HG03280 (cell line): ENCODE results near the gene LIPT2.

Source experiments
- ATAC-seq: cut with Tn5 transposase; IDR thresholded peaks from one replicate; pipeline ENCODE4 v1.9.1; 2021; ENCODE audit warnings: mild to moderate bottlenecking, moderate library complexity; ENCODE audit not compliant: unreplicated experiment

Gene LIPT2

DNA sequence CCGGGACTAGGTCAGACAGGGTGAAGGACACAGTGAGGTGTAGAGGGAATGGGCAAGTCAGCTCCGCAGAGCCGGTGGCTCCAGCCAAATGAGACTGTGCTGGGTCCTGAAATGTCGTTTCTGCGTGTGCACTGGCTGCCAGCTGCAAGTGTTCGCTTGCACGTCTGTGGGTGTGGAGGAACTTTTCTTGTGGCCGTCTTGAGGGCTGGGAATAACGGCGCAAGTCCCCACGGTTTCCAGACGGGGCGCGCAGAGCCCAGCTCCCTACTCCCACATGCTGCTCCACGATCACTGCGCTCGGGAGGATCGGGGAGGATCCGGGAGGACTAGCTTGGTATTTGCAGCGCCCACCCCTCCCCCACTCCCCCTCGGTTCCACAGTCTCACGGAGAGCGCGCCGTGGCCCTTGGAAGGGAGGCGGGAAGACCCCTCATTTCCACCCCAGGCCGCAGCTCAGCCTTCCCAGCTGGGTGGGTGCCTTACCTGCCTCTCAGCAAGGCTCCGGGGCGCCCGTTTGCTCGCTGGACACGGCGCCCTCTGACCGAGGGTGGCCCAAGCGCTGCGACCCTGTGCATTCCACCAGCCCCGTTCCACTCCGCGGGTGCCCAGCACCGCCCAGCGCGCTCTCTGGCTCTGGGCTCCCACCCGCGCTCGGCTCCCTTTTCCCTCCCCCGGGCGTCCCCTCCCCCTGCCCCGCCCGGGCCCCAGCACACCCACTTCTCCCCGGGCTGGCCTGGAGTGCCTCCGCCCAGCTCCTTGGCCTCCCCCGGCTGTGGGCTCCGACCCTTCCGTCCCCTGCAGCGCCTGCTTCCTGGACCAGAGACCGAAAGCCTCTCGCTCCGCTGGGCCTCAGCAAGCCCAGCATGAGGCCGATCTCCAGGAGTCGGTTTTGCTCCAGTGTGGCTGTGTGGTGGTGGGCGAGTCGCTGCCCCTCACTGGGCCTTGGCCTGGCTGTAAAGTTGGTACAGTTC is 26.3 kb downstream of the LIPT2 start, which contains the start of gene KCNE3:
TSS of gene KCNE3 (minus strand) at position 634 of the 970 bp plus-strand sequence. CDS start 9,986 bp downstream, outside the sequence.
- no peak for ATAC-seq

DNA sequence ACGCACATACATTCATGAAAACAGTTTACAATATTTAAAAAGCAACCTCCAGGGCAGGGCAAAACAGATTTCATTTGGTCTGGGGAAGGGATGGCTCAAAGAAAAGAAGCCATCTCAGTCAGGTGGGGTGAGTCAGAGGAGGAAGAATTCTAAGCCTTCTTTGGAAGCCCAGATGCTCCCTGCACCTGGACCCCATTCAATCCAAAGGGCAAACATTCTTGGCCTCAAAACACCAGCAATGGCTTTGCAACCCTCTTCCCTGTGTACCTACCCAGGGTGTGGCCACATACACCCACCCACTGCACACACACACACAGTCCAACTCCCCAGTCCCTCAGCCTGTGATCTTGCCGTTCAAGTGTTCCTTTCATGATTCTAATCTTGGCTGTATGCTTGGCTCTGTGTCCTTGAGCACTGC is 28.2 kb downstream of the LIPT2 start:
- no peak for ATAC-seq

DNA sequence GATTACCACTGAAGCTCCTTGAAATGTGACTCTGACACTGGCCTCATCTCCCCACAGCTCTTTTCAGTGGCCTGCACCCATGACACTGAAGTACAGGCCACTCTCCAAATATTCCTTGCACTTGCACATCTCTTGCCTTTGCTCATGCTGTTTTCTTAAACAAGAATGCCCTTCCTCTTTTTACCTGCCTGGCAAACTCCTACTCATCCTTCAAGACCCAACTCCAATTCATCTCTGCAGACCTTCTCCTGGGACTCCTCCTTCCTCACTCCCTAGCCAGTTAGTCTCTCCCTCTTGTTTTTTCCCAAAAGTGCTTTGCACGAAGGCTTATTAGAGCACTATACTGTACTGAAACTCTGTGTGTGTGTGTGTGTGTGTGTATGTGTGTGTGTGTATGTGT is 28.8 kb downstream of the LIPT2 start:
- no peak for ATAC-seq

DNA sequence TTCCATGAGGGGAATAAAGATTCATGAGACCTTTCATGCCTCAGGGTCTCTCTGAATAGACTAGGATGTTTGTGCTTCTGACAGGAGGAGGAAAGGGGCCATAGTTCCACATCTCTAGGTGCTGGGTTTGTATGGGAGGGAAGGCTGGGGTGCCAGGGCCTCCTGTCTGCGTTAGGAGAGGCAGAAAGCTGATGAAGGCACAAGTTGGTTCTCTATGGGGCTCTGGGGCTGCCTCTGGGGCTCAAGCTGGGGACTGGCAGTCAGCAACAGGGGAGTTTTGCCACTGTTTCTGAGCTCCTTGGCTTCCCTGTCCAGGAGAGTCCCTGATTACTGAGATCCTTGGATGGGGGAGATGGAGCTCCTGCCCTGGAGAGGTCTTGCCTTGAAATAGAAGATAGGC is 30.3 kb downstream of the LIPT2 start:
- ATAC-seq: no peak

DNA sequence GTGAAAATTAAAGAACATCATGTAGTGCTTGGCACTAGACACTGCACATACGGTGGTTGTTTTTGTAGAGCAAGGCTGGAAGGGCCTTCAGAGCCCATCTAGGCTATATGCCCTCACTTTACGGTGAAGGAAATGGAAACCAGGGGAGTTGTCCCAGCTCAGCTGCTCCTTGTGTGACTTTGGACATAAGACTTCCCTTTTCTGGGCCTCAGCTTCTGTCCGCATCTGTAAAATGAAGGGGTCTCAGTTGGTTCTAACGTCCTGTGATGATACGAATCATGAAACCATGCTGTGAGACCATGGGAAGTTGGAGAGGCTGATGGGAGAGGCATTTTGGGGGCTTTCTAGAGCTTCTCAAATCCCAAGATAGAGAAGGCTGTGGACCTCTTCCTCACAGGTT is 30.9 kb downstream of the LIPT2 start:
- no peak for ATAC-seq

GRCh38 chr11:74462009-74462408 is 31.5 kb downstream of the LIPT2 start:
- no peak for ATAC-seq

GRCh38 chr11:74460481-74461154 is 32.9 kb downstream of the LIPT2 start:
- ATAC-seq: no peak

GRCh38 chr11:74460065-74460464 is 33.5 kb downstream of the LIPT2 start:
- no peak for ATAC-seq

GRCh38 chr11:74459584-74459983 is 33.9 kb downstream of the LIPT2 start:
- no peak for ATAC-seq

DNA sequence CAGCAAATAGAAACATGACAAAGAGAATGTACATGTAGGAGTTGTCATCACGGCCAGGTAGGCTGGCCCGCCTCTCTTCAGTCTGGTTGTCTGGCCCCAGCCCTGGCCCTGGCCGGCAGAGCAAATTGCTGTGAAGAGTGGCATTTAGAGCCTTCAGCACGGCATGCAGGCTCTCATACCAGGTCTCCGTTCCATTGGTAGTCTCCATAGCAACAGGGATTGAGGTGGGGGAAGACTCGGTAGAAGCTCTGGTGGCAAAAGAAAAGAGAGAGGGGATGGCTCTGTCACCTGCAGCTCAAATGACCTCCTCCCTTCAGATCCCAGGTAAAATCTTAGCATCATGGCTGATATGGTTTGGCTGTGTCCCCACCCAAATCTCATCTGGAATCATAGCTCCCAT is 36.2 kb downstream of the LIPT2 start:
- ATAC-seq: no peak

DNA sequence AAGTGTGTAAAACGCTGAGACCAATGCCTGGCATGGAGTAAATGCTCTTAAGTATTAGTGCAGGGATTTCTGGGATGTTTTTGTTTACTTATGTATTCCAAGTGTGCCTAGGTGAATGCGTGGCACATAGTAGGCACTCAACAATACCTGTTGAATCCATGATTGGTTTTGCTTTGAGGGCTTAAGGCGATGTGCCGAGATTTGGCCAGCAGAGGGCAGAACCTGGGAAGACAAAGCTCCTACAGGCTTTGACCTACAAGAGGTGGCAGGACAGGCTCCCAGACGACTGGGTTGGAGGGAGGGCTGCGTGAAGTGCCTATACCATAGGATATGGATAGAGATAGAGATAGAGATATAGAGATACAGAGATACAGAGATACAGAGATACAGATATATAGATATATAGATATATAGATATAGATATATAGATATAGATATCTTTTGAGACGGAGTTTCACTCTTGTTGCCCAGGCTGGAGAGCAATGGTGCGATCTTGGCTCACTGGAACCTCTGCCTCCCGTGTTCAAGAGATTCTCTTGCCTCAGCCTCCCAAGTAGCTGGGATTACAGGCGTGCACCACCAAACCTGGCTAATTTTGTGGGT is 40.0 kb downstream of the LIPT2 start:
- ATAC-seq: no peak

GRCh38 chr11:74452366-74452765 is 41.2 kb downstream of the LIPT2 start:
- ATAC-seq: no peak

- no peak for ATAC-seq
Observed at GRCh38 chr11:74450318-74450717, 43.2 kb downstream of the LIPT2 start.

GRCh38 chr11:74449369-74449931 is 44.1 kb downstream of the LIPT2 start:
- ATAC-seq: peak; percentile 63

DNA sequence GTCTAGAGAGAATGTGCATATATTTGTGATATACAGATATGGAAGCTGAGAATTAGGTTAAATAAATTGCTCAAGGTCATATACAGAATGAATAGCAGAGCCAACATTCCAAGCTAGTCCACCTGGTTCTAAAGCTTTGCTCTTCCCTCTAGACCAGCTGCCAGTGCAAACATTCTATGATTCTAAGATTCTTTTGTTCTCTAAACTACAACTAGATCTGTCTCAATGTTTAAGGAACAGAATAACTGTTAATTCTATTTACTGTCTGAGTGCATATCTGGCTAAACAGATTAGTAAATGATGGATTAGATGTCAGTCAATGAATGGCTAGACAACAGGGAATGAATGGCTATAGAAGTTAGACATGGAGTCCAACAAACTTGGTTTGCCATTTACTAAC is 45.8 kb downstream of the LIPT2 start:
- ATAC-seq: no peak

GRCh38 chr11:74446532-74446938 is 47.0 kb downstream of the LIPT2 start:
- ATAC-seq: no peak

DNA sequence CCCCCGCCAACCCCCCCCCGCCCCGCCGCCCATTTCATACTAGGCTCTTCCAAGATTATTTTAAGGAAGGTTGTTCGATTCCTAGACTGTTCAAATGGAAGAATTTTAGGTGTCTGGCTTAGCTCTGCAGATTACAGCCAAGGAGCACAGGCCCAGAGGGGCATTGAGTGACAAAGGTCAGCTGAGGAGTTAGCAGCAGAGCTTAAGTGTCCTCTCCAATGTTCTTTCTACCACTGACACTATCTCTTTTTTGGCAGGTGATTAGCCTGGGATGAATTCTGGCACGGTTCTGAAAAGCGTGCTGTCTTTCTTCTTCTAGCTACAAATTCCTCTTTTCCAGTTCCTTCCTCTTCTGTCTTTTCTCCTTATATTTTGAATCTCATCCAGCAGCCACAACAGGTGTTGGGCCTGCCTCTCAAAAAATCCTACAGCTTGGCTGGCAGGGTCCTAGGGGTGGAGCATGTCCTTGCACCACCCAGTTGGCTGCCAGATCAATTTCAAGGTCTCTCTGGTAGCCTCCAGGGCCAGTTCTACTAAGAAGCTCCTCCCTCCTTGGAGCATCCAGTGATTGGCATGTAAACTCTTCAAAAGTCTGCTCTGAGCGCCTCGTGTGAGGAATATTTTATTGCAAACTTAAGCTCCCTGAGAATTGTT is 49.2 kb downstream of the LIPT2 start:
- no peak for ATAC-seq

DNA sequence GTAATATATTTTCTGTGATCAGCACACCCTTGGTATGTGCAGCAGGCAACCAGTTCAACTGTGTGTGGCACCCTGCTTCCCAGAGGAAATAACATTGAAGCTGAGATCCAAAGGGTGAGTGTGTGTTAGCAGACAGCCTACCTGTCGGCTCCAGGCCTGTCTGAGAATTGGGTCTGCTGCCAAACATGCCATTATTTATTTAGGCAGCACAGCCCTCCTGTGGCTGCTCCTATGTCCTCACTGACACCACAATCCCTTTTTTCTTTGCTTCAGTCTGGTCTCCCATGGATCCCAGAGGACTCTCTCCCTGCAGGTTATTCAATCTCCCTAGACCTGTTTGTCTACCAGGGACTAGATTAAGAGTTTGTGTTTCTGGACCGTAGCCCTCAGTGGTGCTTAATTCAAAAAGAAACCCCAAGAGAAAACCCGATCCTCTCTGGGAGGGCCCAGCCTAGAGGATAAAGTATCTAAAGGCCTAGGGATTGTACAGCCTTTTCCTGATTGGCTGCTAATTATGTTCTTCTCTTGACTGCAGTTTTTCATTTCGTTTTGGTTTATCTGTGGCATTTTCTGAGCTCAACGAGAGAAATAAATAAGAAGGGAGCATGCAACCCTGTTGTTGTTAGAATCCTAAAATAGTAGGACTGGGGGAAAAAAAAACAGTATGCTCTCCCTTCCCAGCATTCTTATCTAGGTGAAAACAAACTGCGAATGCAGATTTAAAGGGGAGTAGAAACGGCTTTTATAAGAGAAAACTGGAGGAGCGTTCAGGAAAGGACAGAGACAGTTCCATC is 50.3 kb downstream of the LIPT2 start:
- ATAC-seq: no peak

GRCh38 chr11:74442636-74443035 is 50.9 kb downstream of the LIPT2 start:
- ATAC-seq: no peak
